Naive thymus-derived CD8-positive, alpha-beta T cell (primary cell): Measurements from ENCODE around the gene BUB1. TPM values are rescaled to one million over a fixed set of nuclear protein-coding genes. Genes with fewer than 3 reads are reported as not detected.

ENCODE experiments used
- ATAC-seq, 2 donors: fragments of 150-1000 bp; cut with Tn5 transposase in 1 of 2; sonication (Bioruptor Pico), chemical (Tn5 transposase) in 1 of 2; 1 replicate in 1 of 2; 2 replicates in 1 of 2; pipeline ENCODE4 v1.10.0; 2021; ENCODE audit warnings: mild to moderate bottlenecking in 2 of 2, moderate library complexity in 2 of 2
- POLR2A ChIA-PET: fragments of 350-600 bp; sonication (Branson Sonifier 250); formaldehyde crosslinking; loops from one replicate; lab custom pipeline; 2021; ENCODE audit warnings: antibody characterized with exemption; lab: Charles Lee
- DNase-seq, 10 donors: peaks; one replicate each; pipeline versions ENCODE4 v3.0.0 to v3.0.0-alpha.2; 2020 to 2022
- H3K27ac Mint-ChIP-seq, 10 donors: one replicate each; pipeline ENCODE4 v1.8.0; 2020 to 2022; ENCODE audit warnings: mild to moderate bottlenecking in 10 of 10, mixed read lengths in 10 of 10, moderate library complexity in 4 of 10, inconsistent platforms in 1 of 10
- H3K27me3 Mint-ChIP-seq, 5 donors: one replicate each; pipeline ENCODE4 v1.8.0; 2021 to 2022; ENCODE audit warnings: mixed read lengths in 5 of 5
- H3K36me3 Mint-ChIP-seq, 3 donors: one replicate each; pipeline ENCODE4 v1.8.0; 2020 to 2022; ENCODE audit warnings: mixed read lengths in 3 of 3, mild to moderate bottlenecking in 2 of 3, inconsistent platforms in 1 of 3
- H3K4me1 Mint-ChIP-seq, 4 donors: one replicate each; pipeline ENCODE4 v1.8.0; 2021 to 2022; ENCODE audit warnings: mixed read lengths in 4 of 4
- H3K4me3 Mint-ChIP-seq, 10 donors: one replicate each; pipeline ENCODE4 v1.8.0; 2020 to 2022; ENCODE audit warnings: mild to moderate bottlenecking in 10 of 10, mixed read lengths in 10 of 10, moderate library complexity in 6 of 10, inconsistent platforms in 1 of 10
- H3K9me3 Mint-ChIP-seq, 9 donors: one replicate each; pipeline ENCODE4 v1.8.0; 2020 to 2022; ENCODE audit warnings: mixed read lengths in 9 of 9, mild to moderate bottlenecking in 3 of 9, inconsistent platforms in 1 of 9, moderate library complexity in 1 of 9
- polyA plus RNA-seq, 3 donors: library from polyadenylated mRNA; unstranded; fragments of 300-500 nt; fragmentation: Illumina TruSeq; gene quantifications; one replicate each; pipeline ENCODE4 v1.2.3, GENCODE V29; 2021
- total RNA-seq, 8 experiments: library from RNA in 2 of 8; stranded (reverse) in 2 of 8; gene quantifications; one replicate each; pipeline ENCODE4 v1.2.3 and lab custom pipeline; 2021 to 2026

BUB1 gene
- 1 to 10 TPM; 3.5 to 4.0 TPM for total RNA-seq
- 1 to 10 TPM in 2 of 3 donors, under 1 TPM in 1; 0.56 to 1.3 (median 1.3) TPM for polyA plus RNA-seq
- 3.4 to 16.8 (median 5.7) reads per million in 6 experiments for total RNA-seq (lab: John Stamatoyannopoulos, UW)

- POLR2A ChIA-PET, result interaction anchor here (0.6 kb wide), 1 partner anchor 10 kb away, joined by 3 read pairs; no protein-coding TSS in a partner anchor
- no peaks in the 10 kb centered on the region for H3K9me3 Mint-ChIP-seq
- H3K27me3 Mint-ChIP-seq, result peaks cover 0 to 3% (median 0%) of the 10 kb centered on the region in 5 donors
- peak within 1 kb of the TSS; percentile 86 to 100 (median 96) for H3K27ac Mint-ChIP-seq
- ATAC-seq, result peak; percentile 98
- H3K4me1 Mint-ChIP-seq, result peaks cover 8 to 40% (median 14%) of the 10 kb centered on the region in 4 donors
- H3K4me3 Mint-ChIP-seq, result peak within 1 kb of the TSS; percentile 88 to 100 (median 97)
- peaks cover 0 to 4% (median 0%) of the 10 kb centered on the region in 3 donors for H3K36me3 Mint-ChIP-seq
- peak; percentile 91 to 98 (median 94) for DNase-seq
Measured at GRCh38 chr2:110677530-110678456, at the start of gene BUB1. TSS of gene BUB1 (minus strand) at chr2:110678063. CDS start at chr2:110677995, 68 bp downstream.

DNA sequence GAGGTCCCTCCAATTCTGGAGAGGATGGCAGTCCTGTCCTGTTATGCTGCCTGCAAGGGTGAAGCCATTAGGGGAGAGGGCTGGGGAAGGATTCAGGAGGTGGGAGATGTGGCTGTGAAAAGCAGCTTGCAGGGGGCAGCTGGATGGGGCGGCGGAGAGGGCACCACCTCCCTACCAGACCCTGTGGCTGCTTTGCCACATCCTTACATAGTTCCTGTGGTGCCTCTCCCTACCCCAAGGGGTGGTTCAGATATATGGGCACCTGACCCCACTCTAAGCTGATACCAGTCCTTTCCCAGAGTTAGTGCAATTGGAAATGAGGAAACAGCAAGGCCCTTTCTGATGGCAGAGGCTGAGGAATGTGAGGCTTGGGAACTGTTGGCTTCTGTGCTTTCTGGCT, 48.4 kb upstream of the BUB1 start:
- Mint-ChIP-seq H3K36me3 (no peaks in the 10 kb centered on the region), H3K4me3 (no peak overlapping the region), H3K4me1 (peaks cover 0 to 1% (median 0%) of the 10 kb centered on the region in 4 donors), H3K27ac (no peak overlapping the region), H3K9me3 (no peaks in the 10 kb centered on the region), H3K27me3 (peaks cover 7 to 14% (median 10%) of the 10 kb centered on the region in 5 donors)
- POLR2A ChIA-PET, result no interaction called here
- DNase-seq (no peak), ATAC-seq (no peak)

- ATAC-seq (no peak), DNase-seq (no peak)
- POLR2A ChIA-PET, result no interaction called here
- Mint-ChIP-seq H3K36me3 (no peaks in the 10 kb centered on the region), H3K4me3 (no peak overlapping the region), H3K9me3 (no peaks in the 10 kb centered on the region), H3K4me1 (no peaks in the 10 kb centered on the region), H3K27ac (no peak overlapping the region), H3K27me3 (peaks cover 3 to 10% (median 6%) of the 10 kb centered on the region in 5 donors)
Measured at GRCh38 chr2:110725859-110726258, 48.0 kb upstream of the BUB1 start.

DNA sequence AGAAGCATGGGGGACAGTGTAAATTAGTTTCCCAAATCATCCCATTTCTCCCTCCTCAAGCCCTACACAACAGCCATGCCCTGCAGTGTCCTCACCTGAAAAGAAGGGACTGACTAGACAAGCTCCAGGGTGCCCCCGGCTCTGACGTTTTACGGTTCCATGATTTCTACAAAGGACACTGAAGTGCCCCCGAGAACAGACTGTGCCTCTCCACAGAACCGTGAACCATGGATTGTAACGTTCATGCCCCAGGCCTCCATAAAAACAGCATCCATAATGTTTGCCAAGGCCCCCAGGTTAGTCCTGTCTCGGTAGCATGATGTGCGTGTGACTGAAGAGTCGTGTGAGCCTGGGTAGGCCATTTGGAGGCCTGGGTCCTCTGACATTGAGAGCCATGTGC, 47.5 kb upstream of the BUB1 start:
- ATAC-seq, result no peak

DNA sequence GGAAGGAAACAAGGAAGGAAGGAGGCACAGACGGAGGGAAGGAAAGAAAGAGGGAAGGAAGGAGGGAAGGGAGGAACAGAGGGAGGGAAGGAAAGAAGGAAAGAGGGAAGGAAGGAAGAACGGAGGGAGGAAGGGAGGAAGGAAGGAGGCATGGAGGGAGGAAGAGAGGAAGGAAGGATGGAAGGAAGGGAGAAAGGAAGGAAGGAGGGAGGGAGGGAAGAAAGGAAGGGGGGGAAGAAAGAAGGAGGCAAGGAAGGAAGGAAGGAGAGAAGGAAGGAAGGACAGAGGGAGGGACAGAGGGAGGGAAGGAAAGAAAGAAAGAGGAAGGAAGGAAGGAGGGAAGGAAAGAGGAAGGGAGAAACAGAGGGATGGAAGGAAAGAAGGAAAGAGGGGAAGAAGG, 47.0 kb upstream of the BUB1 start:
- H3K4me1 Mint-ChIP-seq, result no peaks in the 10 kb centered on the region
- ATAC-seq (no peak), DNase-seq (no peak)
- no peak overlapping the region for H3K4me3 Mint-ChIP-seq
- no peaks in the 10 kb centered on the region for H3K36me3 Mint-ChIP-seq
- no peaks in the 10 kb centered on the region for H3K9me3 Mint-ChIP-seq
- H3K27me3 Mint-ChIP-seq, result peaks cover 0 to 6% (median 4%) of the 10 kb centered on the region in 5 donors
- no peak overlapping the region for H3K27ac Mint-ChIP-seq
- POLR2A ChIA-PET, result no interaction called here

More for the DNA sequence above, 47.5 kb upstream of the BUB1 start:
- no peak overlapping the region for H3K4me3 Mint-ChIP-seq
- H3K9me3 Mint-ChIP-seq, result no peaks in the 10 kb centered on the region
- no peak for DNase-seq
- no peak overlapping the region for H3K27ac Mint-ChIP-seq
- POLR2A ChIA-PET, result no interaction called here
- H3K27me3 Mint-ChIP-seq, result peaks cover 0 to 6% (median 5%) of the 10 kb centered on the region in 5 donors
- H3K4me1 Mint-ChIP-seq, result no peaks in the 10 kb centered on the region
- H3K36me3 Mint-ChIP-seq, result no peaks in the 10 kb centered on the region

- ATAC-seq (no peak), DNase-seq (no peak)
- H3K36me3 Mint-ChIP-seq, result no peaks in the 10 kb centered on the region
- H3K4me1 Mint-ChIP-seq, result no peaks in the 10 kb centered on the region
- H3K4me3 Mint-ChIP-seq, result no peak overlapping the region
- POLR2A ChIA-PET, result no interaction called here
- no peak overlapping the region for H3K27ac Mint-ChIP-seq
- H3K9me3 Mint-ChIP-seq, result no peaks in the 10 kb centered on the region
- H3K27me3 Mint-ChIP-seq, result peaks cover 9 to 16% (median 11%) of the 10 kb centered on the region in 5 donors
Measured at GRCh38 chr2:110720547-110720946, 42.7 kb upstream of the BUB1 start.

- ATAC-seq (no peak), DNase-seq (no peak)
- Mint-ChIP-seq H3K36me3 (no peaks in the 10 kb centered on the region), H3K27ac (no peak overlapping the region), H3K9me3 (no peaks in the 10 kb centered on the region), H3K4me1 (no peaks in the 10 kb centered on the region), H3K27me3 (peaks cover 9 to 23% (median 17%) of the 10 kb centered on the region in 5 donors), H3K4me3 (no peak overlapping the region)
- POLR2A ChIA-PET, result no interaction called here
Measured at GRCh38 chr2:110718990-110719389, 41.1 kb upstream of the BUB1 start.

GRCh38 chr2:110718382-110718781, 40.5 kb upstream of the BUB1 start:
- Mint-ChIP-seq H3K36me3 (no peaks in the 10 kb centered on the region), H3K27ac (no peak overlapping the region), H3K4me1 (no peaks in the 10 kb centered on the region), H3K4me3 (no peak overlapping the region), H3K27me3 (peaks cover 10 to 23% (median 16%) of the 10 kb centered on the region in 5 donors), H3K9me3 (no peaks in the 10 kb centered on the region)
- ATAC-seq (no peak), DNase-seq (no peak)
- POLR2A ChIA-PET, result no interaction called here

- no peaks in the 10 kb centered on the region for H3K36me3 Mint-ChIP-seq
- POLR2A ChIA-PET, result no interaction called here
- H3K4me3 Mint-ChIP-seq, result no peak overlapping the region
- no peaks in the 10 kb centered on the region for H3K9me3 Mint-ChIP-seq
- H3K27me3 Mint-ChIP-seq, result peaks cover 12 to 24% (median 18%) of the 10 kb centered on the region in 5 donors
- H3K27ac Mint-ChIP-seq, result no peak overlapping the region
- H3K4me1 Mint-ChIP-seq, result no peaks in the 10 kb centered on the region
- no peak for DNase-seq
- no peak for ATAC-seq
Measured at GRCh38 chr2:110717734-110718133, 39.9 kb upstream of the BUB1 start.

- ATAC-seq (no peak), DNase-seq (no peak)
- H3K4me1 Mint-ChIP-seq, result no peaks in the 10 kb centered on the region
- H3K27me3 Mint-ChIP-seq, result peaks cover 12 to 30% (median 23%) of the 10 kb centered on the region in 5 donors
- H3K9me3 Mint-ChIP-seq, result no peaks in the 10 kb centered on the region
- H3K27ac Mint-ChIP-seq, result no peak overlapping the region
- H3K4me3 Mint-ChIP-seq, result no peak overlapping the region
- H3K36me3 Mint-ChIP-seq, result no peaks in the 10 kb centered on the region
- POLR2A ChIA-PET, result no interaction called here
Measured at GRCh38 chr2:110716959-110717645, 39.2 kb upstream of the BUB1 start.

GRCh38 chr2:110714452-110715224, 36.8 kb upstream of the BUB1 start:
- H3K4me1 Mint-ChIP-seq, result no peaks in the 10 kb centered on the region
- no peaks in the 10 kb centered on the region for H3K9me3 Mint-ChIP-seq
- H3K4me3 Mint-ChIP-seq, result no peak overlapping the region
- no peak for DNase-seq
- POLR2A ChIA-PET, result interaction anchor here (0.6 kb wide), 1 partner anchor 39 kb away, joined by 3 read pairs; no protein-coding TSS in a partner anchor
- H3K27me3 Mint-ChIP-seq, result peaks cover 18 to 42% (median 26%) of the 10 kb centered on the region in 5 donors
- H3K27ac Mint-ChIP-seq, result peak overlapping the region in 1 of 10 donors; percentile 30
- no peak for ATAC-seq
- H3K36me3 Mint-ChIP-seq, result no peaks in the 10 kb centered on the region
